Eye (tissue), 1 donor: ENCODE results near the gene DYNLT1.
"Not testable (repeated sequence)": the region's sequence is repeated elsewhere in the genome, so short reads cannot be mapped to it uniquely, and the experiment has no call there.

Experiments
- DNase-seq: peaks from one replicate; pipeline ENCODE4 v3.0.0-alpha.2; 2015

DYNLT1 gene

GRCh38 chr6:158621694-158622544 lies 22.6 kb downstream of the DYNLT1 start:
- no peak for DNase-seq

- no peak for DNase-seq
Measured at GRCh38 chr6:158620963-158621693, 23.4 kb downstream of the DYNLT1 start.

GRCh38 chr6:158619922-158620801 lies 24.4 kb downstream of the DYNLT1 start:
- DNase-seq, result no peak

GRCh38 chr6:158618289-158618688 lies 26.3 kb downstream of the DYNLT1 start:
- not testable (repeated sequence) for DNase-seq

GRCh38 chr6:158614606-158615005 lies 29.9 kb downstream of the DYNLT1 start:
- DNase-seq, result not testable (repeated sequence)

GRCh38 chr6:158611541-158612370 lies 32.8 kb downstream of the DYNLT1 start:
- DNase-seq, result no peak

GRCh38 chr6:158611039-158611438 lies 33.5 kb downstream of the DYNLT1 start:
- DNase-seq, result no peak

GRCh38 chr6:158610319-158610968 lies 34.1 kb downstream of the DYNLT1 start:
- no peak for DNase-seq

- no peak for DNase-seq
Measured at GRCh38 chr6:158609455-158610155, 34.9 kb downstream of the DYNLT1 start.

GRCh38 chr6:158608221-158608620 lies 36.3 kb downstream of the DYNLT1 start:
- DNase-seq, result no peak

GRCh38 chr6:158607411-158608170 lies 37.0 kb downstream of the DYNLT1 start:
- no peak for DNase-seq

- no peak for DNase-seq
Measured at GRCh38 chr6:158606935-158607334, 37.6 kb downstream of the DYNLT1 start.

GRCh38 chr6:158606011-158606410 lies 38.5 kb downstream of the DYNLT1 start:
- not testable (repeated sequence) for DNase-seq

GRCh38 chr6:158605266-158605878 lies 39.2 kb downstream of the DYNLT1 start:
- DNase-seq, result peak; percentile 96

- DNase-seq, result no peak
Measured at GRCh38 chr6:158604048-158604406, 40.5 kb downstream of the DYNLT1 start.

- DNase-seq, result no peak
Measured at GRCh38 chr6:158603261-158604047, 41.1 kb downstream of the DYNLT1 start.

- DNase-seq, result no peak
Measured at GRCh38 chr6:158599635-158600034, 44.9 kb downstream of the DYNLT1 start.

- DNase-seq, result no peak
Measured at GRCh38 chr6:158597565-158597964, 47.0 kb downstream of the DYNLT1 start.

- DNase-seq, result peak; percentile 58
Measured at GRCh38 chr6:158596861-158597260, 47.7 kb downstream of the DYNLT1 start.
